Fibroblast of villous mesenchyme (primary cell): ENCODE results near the gene FAM114A1. TPM values are rescaled to one million over a fixed set of nuclear protein-coding genes. Genes with fewer than 3 reads are reported as not detected.

ENCODE experiments used
- DNase-seq: peaks from one replicate; pipeline ENCODE4 v3.0.0-alpha.2; 2010; ENCODE audit warnings: low read depth
- H3K4me3 ChIP-seq: 2 replicates; pipeline ENCODE4 v1.5.1; 2011; ENCODE audit warnings: low read depth, mild to moderate bottlenecking, low read length
- CTCF ChIP-seq: IDR thresholded peaks from 2 replicates; pipeline ENCODE4 v1.5.1; 2012; ENCODE audit warnings: low read depth, mild to moderate bottlenecking, low read length; ENCODE audit not compliant: insufficient read depth
- total RNA-seq: library from RNA; depleted of rRNA; stranded (reverse); fragments of >200 nt; gene quantifications from 2 replicates; pipeline ENCODE4 v1.2.3, GENCODE V29; 2012

FAM114A1 gene
- total RNA-seq, 1 donor: 471 TPM

- TF ChIP-seq CTCF: no peak
- peak; percentile 57 for DNase-seq
- H3K4me3 ChIP-seq: no peak overlapping the region
Measured at GRCh38 chr4:38837849-38838248, 29.8 kb upstream of the FAM114A1 start.

GRCh38 chr4:38842994-38843393, 24.6 kb upstream of the FAM114A1 start:
- no peak overlapping the region for H3K4me3 ChIP-seq
- TF ChIP-seq CTCF: no peak
- DNase-seq: no peak

- no peak for DNase-seq
- TF ChIP-seq CTCF: no peak
- H3K4me3 ChIP-seq: no peak overlapping the region
Measured at GRCh38 chr4:38846015-38846414, 21.6 kb upstream of the FAM114A1 start.

- no peak for DNase-seq
- H3K4me3 ChIP-seq: no peak overlapping the region
- no peak for TF ChIP-seq CTCF
Measured at GRCh38 chr4:38855466-38855865, 12.1 kb upstream of the FAM114A1 start.

GRCh38 chr4:38856046-38856445, 11.6 kb upstream of the FAM114A1 start:
- no peak for DNase-seq
- peak overlapping the region; percentile 21 for H3K4me3 ChIP-seq
- no peak for TF ChIP-seq CTCF

GRCh38 chr4:38856524-38857337, 10.9 kb upstream of the FAM114A1 start, which contains the start of gene TLR6:
Gene TLR6, minus strand, starts transcription at chr4:38856817. Its CDS starts 27,344 bp downstream, at chr4:38829473.
- H3K4me3 ChIP-seq: peak within 1 kb of the TSS; percentile 21
- DNase-seq: peak; percentile 67
- TF ChIP-seq CTCF: peak; percentile 75
